OCI-LY3 (cell line): Measurements from ENCODE around the gene ANKRD28.

Experiments used
- CTCF ChIP-seq: fragments of 200-600, 300-600 bp; sonication (generic); IDR thresholded peaks from 2 replicates; pipeline ENCODE4 v1.5.1; 2014; ENCODE audit warnings: antibody characterized with exemption, low read length, low read depth
- EZH2phosphoT487 ChIP-seq: fragments of 200-600 bp; shearing (Covaris generic); IDR thresholded peaks from 2 replicates; pipeline ENCODE4 v1.6.1; 2018; ENCODE audit warnings: antibody characterized with exemption, mixed run types, low read depth

- TF ChIP-seq CTCF (no peak), EZH2phosphoT487 (no peak)
Measured at GRCh38 chr3:15665510-15666150, 132.1 kb downstream of the ANKRD28 start.
